HG03575 (cell line): ENCODE measurements around the gene YOD1.

Source experiments
- ATAC-seq: cut with Tn5 transposase; IDR thresholded peaks from one replicate; pipeline ENCODE4 v1.9.1; 2021; ENCODE audit not compliant: unreplicated experiment, insufficient number of reproducible peaks, low FRiP score; ENCODE audit errors: extremely low read depth

YOD1 gene

GRCh38 chr1:207019161-207019560, 31.8 kb downstream of the YOD1 start:
- no peak for ATAC-seq

GRCh38 chr1:207018707-207019106, 32.3 kb downstream of the YOD1 start:
- ATAC-seq, result no peak

- ATAC-seq, result no peak
Observed at GRCh38 chr1:207017615-207018559, 33.1 kb downstream of the YOD1 start.

- no peak for ATAC-seq
Observed at GRCh38 chr1:207015791-207016190, 35.2 kb downstream of the YOD1 start.

- no peak for ATAC-seq
Observed at GRCh38 chr1:207014728-207015127, 36.3 kb downstream of the YOD1 start.

GRCh38 chr1:207013321-207014085, 37.5 kb downstream of the YOD1 start:
- ATAC-seq, result no peak

GRCh38 chr1:207010726-207011125, 40.3 kb downstream of the YOD1 start:
- no peak for ATAC-seq

GRCh38 chr1:207009945-207010344, 41.1 kb downstream of the YOD1 start:
- ATAC-seq, result no peak

GRCh38 chr1:207009182-207009850, 41.7 kb downstream of the YOD1 start:
- ATAC-seq, result no peak

GRCh38 chr1:207007352-207008033, 43.5 kb downstream of the YOD1 start:
- no peak for ATAC-seq

- ATAC-seq, result no peak
Observed at GRCh38 chr1:207006914-207007313, 44.1 kb downstream of the YOD1 start.

GRCh38 chr1:207006083-207006482, 44.9 kb downstream of the YOD1 start:
- ATAC-seq, result no peak

- no peak for ATAC-seq
Observed at GRCh38 chr1:207004931-207005830, 45.8 kb downstream of the YOD1 start.

- no peak for ATAC-seq
Observed at GRCh38 chr1:207003210-207003609, 47.8 kb downstream of the YOD1 start.

GRCh38 chr1:207002724-207003146, 48.3 kb downstream of the YOD1 start:
- no peak for ATAC-seq

GRCh38 chr1:207001492-207002245, 49.3 kb downstream of the YOD1 start:
- ATAC-seq, result no peak

GRCh38 chr1:207000651-207001291, 50.2 kb downstream of the YOD1 start:
- ATAC-seq, result no peak
